Stimulated activated CD8-positive, alpha-beta memory T cell treated with anti-CD3 and anti-CD28 coated beads, Interleukin-12 subunit alpha, Interleukin-12 subunit beta, amount 100 ng/mL, for 4 hours (primary cell): ENCODE measurements around the gene FDX2.

Source experiments
- DNase-seq: peaks from one replicate; pipeline ENCODE4 v3.0.0-alpha.2; 2020; ENCODE audit warnings: low read depth

Gene FDX2

DNA sequence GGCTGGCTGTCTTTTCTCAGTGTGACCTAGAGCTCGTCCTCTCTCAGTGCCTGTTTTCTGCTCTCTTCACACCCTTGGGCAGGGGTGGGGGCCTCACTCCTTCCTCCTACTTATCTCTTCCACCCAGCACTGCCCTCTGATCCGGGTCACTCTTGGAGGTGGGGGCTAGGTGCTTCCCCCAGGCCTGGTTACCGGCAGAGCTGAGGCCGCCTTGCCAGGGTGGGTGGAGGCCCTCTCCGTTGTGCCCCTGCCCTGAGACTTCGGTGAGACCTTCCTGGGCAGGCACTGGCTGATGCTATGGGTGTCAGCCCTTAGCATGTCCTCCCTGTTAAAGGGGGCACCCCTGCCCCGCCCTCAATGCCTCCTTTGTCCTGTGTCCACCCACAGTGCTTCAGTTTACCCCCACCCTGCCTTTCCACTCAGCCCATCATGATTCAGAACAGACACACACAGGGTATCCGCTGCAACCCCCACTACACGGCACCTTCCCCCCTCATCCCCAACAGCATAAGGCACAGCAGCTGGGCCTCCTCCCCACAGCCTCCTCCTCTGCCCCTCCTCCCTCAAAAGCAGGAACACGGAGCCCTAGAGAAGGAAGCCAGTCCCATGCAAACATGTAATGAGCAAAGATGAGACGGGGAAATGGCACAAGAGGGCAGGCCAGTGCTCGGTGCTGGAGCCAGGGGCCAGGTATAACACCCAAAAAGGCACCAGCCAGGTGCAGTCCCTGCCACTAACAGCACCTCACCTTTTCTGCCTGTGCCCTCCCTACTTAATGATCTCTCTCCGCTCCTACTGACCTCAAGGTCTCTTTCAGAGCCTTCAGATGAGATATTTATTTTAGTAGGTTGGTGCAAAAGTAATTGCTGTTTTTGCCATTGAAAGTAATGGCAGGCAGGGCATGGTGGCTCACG is 16.0 kb downstream of the FDX2 start:
- no peak for DNase-seq

DNA sequence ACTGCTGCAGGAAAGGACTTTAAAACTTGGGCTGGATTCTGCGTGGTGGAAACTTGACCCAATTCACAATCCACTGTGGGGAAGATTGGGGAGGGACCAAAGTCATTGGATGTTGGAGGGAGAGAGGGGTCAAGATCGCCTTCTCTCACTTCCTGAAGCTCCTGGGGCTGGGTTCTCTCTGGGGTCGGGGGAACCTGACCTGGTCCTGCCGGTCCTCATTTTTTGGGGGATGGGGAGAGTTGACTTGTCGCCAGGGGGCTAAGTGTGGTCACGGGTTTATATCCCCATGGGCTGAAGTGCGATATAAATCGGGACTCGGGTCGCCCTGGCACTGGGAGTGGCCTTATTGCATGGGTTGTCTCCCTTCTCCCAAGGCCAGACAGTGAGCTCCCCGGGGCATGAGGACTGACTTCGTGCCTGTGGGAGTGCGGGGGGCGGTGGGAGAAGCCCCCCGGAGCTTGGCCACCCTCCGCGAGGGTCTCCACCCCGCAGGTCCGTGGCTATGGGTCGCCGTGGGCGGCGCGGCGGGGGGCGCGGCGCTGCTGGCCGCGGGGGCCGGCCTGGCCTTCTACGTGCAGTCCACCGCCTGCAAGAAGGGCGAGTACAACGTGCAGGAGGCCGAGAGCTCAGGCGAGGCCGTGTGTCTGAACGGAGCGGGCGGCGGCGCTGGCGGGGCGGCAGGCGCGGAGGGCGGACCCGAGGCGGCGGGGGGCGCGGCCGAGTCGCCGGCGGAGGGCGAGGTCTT is 19.8 kb downstream of the FDX2 start:
- no peak for DNase-seq

- DNase-seq: peak; percentile 49
Measured at GRCh38 chr19:10295305-10295846, 20.4 kb downstream of the FDX2 start.

DNA sequence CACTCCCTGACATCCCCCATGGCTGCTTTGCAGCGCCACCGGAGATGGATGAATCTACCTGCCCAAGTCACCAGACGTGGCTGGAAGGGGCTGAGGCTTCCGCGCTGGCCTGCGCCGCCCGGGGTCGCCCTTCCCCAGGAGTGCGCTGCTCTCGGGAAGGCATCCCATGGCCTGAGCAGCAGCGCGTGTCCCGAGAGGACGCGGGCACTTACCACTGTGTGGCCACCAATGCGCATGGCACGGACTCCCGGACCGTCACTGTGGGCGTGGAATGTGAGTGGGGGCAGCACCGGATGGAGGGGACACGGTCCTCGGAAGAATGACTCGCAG is 21.5 kb downstream of the FDX2 start:
- no peak for DNase-seq

- DNase-seq: no peak
Measured at GRCh38 chr19:10293637-10294367, 22.0 kb downstream of the FDX2 start.

- DNase-seq: no peak
Measured at GRCh38 chr19:10292789-10293636, 22.8 kb downstream of the FDX2 start.

GRCh38 chr19:10292206-10292788 is 23.5 kb downstream of the FDX2 start:
- no peak for DNase-seq

GRCh38 chr19:10291554-10292205 is 24.1 kb downstream of the FDX2 start:
- no peak for DNase-seq

DNA sequence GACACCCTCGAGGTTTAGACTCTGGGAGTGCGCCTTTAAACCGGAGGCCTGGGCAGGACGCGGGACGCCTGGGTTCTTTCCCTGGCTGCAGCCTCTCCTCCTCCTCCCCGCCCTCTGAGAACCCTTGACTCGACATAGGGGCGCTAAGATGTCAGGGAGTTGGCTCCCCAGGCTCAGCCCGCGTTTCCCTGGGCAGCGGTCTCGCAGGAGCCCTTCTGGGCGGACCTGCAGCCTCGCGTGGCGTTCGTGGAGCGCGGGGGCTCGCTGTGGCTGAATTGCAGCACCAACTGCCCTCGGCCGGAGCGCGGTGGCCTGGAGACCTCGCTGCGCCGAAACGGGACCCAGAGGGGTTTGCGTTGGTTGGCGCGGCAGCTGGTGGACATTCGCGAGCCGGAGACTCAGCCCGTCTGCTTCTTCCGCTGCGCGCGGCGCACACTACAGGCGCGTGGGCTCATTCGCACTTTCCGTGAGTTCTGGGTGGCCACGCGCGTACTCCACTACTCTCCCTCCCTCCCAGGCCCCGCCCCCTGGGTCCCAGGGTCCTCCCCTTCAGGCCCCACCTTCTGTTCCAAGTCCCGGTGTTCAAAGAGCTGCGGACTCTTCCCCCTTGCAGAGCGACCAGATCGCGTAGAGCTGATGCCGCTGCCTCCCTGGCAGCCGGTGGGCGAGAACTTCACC is 24.8 kb downstream of the FDX2 start:
- DNase-seq: no peak

- no peak for DNase-seq
Measured at GRCh38 chr19:10290357-10290875, 25.4 kb downstream of the FDX2 start.

DNA sequence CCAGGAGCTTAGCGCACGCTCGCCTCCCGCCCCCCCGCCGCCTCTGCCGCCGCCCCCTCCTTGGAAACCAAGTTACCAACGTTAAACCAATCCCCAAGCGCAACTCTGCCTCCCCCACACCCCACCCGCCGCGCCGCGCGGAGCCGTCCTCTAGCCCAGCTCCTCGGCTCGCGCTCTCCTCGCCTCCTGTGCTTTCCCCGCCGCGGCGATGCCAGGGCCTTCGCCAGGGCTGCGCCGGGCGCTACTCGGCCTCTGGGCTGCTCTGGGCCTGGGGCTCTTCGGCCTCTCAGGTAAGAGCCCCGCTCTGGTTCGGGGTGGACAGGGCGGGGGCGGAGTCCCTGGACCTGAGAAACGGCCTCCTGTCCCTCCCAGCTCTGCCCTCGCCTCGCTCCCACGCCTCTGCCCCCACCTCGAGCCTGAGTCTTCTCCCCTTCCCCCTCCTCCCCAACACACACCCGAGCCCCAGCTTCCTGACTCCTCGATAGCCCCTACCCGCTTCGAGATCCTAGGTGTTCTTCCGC is 25.9 kb downstream of the FDX2 start, which contains the start of gene ICAM5:
Gene ICAM5 (plus strand): TSS at position 117 of the 521 bp plus-strand sequence. CDS start 92 bp downstream, at position 209.
- peak; percentile 57 for DNase-seq

- peak; percentile 47 for DNase-seq
Measured at GRCh38 chr19:10289167-10289835, 26.5 kb downstream of the FDX2 start.

DNA sequence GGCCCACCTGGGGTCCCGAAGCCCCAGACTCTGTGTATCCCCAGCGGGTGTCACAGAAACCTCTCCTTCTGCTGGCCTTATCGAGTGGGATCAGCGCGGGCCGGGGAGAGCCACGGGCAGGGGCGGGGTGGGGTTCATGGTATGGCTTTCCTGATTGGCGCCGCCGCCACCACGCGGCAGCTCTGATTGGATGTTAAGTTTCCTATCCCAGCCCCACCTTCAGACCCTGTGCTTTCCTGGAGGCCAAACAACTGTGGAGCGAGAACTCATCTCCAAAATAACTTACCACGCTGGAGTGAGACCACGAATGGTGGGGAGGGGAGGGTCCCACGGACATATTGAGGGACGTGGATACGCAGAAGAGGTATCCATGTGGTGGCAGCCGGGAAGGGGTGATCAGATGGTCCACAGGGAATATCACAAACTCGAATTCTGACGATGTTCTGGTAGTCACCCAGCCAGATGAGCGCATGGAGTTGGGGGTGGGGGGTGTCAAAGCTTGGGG is 27.1 kb downstream of the FDX2 start:
- DNase-seq: no peak

- DNase-seq: no peak
Measured at GRCh38 chr19:10286803-10287737, 28.7 kb downstream of the FDX2 start, which contains the start of gene ICAM4. Gene ICAM4, plus strand, starts transcription at chr19:10286955. Its CDS starts 58 bp downstream, at chr19:10287013.

DNA sequence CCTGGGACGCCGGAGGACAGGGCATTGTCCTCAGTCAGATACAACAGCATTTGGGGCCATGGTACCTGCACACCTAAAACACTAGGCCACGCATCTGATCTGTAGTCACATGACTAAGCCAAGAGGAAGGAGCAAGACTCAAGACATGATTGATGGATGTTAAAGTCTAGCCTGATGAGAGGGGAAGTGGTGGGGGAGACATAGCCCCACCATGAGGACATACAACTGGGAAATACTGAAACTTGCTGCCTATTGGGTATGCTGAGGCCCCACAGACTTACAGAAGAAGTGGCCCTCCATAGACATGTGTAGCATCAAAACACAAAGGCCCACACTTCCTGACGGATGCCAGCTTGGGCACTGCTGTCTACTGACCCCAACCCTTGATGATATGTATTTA is 30.4 kb downstream of the FDX2 start:
- no peak for DNase-seq

DNA sequence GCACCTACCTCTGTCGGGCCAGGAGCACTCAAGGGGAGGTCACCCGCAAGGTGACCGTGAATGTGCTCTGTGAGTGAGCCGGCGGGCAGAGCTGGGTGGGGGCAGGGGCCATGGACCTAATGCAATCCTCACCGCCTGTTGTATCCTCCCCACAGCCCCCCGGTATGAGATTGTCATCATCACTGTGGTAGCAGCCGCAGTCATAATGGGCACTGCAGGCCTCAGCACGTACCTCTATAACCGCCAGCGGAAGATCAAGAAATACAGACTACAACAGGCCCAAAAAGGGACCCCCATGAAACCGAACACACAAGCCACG is 30.9 kb downstream of the FDX2 start:
- DNase-seq: no peak
